Gastroesophageal sphincter (tissue), 4 donors: ENCODE measurements around the gene PKN1. TPM values are rescaled to one million over a fixed set of nuclear protein-coding genes. Genes with fewer than 3 reads are reported as not detected.

Source experiments
- ATAC-seq: fragments of 150-250 bp; one replicate; pipeline ENCODE4 v1.9.1; 2016; ENCODE audit warnings: mild to moderate bottlenecking, moderate library complexity
- H3K27ac ChIP-seq, 4 donors: fragments of 200-600 bp; sonication (generic) in 3 of 4; 1 replicate in 3 of 4; 2 replicates in 1 of 4; pipeline ENCODE4 v1.5.1; 2016 to 2019
- H3K27me3 ChIP-seq: fragments of 200-600 bp; sonication (generic); one replicate; pipeline ENCODE4 v1.5.1; 2019
- H3K36me3 ChIP-seq, 2 donors: fragments of 200-600 bp; sonication (generic); one replicate each; pipeline ENCODE4 v1.5.1; 2019; ENCODE audit warnings: control low read depth in 1 of 2
- H3K4me1 ChIP-seq, 3 donors: fragments of 200-600 bp; sonication (generic); 1 replicate in 2 of 3; 2 replicates in 1 of 3; pipeline ENCODE4 v1.5.1; 2016 to 2019; ENCODE audit warnings: control low read depth in 2 of 3
- H3K4me3 ChIP-seq, 2 donors: fragments of 200-600 bp; sonication (generic); one replicate each; pipeline ENCODE4 v1.5.1; 2019; ENCODE audit warnings: mild to moderate bottlenecking in 1 of 2, moderate library complexity in 1 of 2
- H3K9me3 ChIP-seq, 3 donors: fragments of 200-600 bp; sonication (generic); one replicate each; pipeline ENCODE4 v1.5.1; 2017 to 2019; ENCODE audit warnings: control low read depth in 2 of 3
- EP300 ChIP-seq: sonication (generic); formaldehyde crosslinking; IDR thresholded peaks from one replicate; pipeline ENCODE4 v1.6.1; 2017; ENCODE audit warnings: antibody characterized with exemption, mild to moderate bottlenecking
- POLR2A ChIP-seq, 2 donors: fragments of 450-650 bp; IDR thresholded peaks; one replicate each; pipeline ENCODE4 v1.6.1; 2017; ENCODE audit warnings: antibody characterized with exemption in 2 of 2, mild to moderate bottlenecking in 2 of 2, moderate library complexity in 1 of 2
- POLR2AphosphoS5 ChIP-seq: sonication (generic); formaldehyde crosslinking; IDR thresholded peaks from one replicate; pipeline ENCODE4 v1.6.1; 2017; ENCODE audit warnings: antibody characterized with exemption
- WGBS, 2 donors: methylation state at CpG; one replicate each; pipeline ENCODE4 v1.1.5; 2018; ENCODE audit warnings: low coverage in 1 of 2; 5-methylcytosine and 5-hydroxymethylcytosine counted together
- total RNA-seq, 4 donors: library from RNA; depleted of rRNA; stranded (reverse); fragments of >200 nt; gene quantifications; one replicate each; pipeline ENCODE4 v1.1.0, GENCODE V29; 2016
- TF ChIP-seq, protein P1 (sequence below), 4 experiments: fragments of 200-600 bp in 2 of 4; fragments of 450-650 bp in 2 of 4; sonication (generic) in 1 of 4; IDR thresholded peaks; one replicate each; pipeline ENCODE4 v1.5.1; 2017 to 2019; ENCODE audit warnings: antibody characterized with exemption in 4 of 4, mild to moderate bottlenecking in 2 of 4, moderate library complexity in 2 of 4

PKN1 gene
- total RNA-seq, 4 donors from 2014 or later, result 98.2 to 286 (median 139) TPM

DNA sequence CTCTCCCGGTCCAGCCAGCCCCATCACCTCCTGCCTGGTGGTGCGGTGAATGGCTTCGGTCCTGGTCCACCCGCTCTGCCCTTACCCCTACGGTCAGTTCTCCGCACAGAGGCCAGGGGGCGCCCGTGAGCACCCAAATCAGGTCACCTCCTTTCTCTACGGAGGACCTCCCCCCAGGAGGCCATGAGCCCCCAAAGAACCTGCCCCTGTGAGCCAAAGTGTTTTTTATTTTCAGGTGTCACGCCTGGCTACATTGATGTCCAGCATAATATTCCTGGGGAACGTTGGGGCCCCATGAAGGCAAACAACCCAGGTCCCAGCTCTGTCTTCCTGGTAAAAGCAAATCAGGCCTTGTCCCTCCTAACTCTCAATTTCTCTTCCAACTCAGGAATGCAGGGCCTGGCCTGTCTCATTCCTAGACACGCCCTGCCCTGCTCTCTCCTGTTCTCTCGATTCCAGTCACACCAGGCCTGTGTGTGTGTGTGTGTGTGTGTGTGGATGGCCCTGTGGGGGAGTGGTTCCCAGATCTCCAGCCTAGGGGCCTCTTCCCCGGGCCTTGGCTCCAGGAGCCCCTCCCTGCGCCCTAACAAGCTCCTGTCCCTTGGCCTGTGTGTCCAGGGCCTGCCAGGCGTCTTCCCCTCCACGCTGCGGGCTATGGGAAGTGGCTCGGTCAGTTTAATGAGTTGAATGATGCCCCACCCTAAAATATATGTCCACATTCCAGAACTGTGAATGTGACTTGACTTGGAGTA is 72.6 kb downstream of the PKN1 start:
- Histone ChIP-seq H3K27me3 (no peaks in the 10 kb centered on the region), H3K4me1 (peaks cover 0 to 11% (median 0%) of the 10 kb centered on the region in 3 donors), H3K27ac (peak overlapping the region in 1 of 4 donors; percentile 33), H3K4me3 (no peak overlapping the region), H3K36me3 (no peaks in the 10 kb centered on the region), H3K9me3 (no peaks in the 10 kb centered on the region)
- TF ChIP-seq POLR2A (IDR thresholded peaks at IDR 0.05), result no peak
- TF ChIP-seq, protein P1, sequence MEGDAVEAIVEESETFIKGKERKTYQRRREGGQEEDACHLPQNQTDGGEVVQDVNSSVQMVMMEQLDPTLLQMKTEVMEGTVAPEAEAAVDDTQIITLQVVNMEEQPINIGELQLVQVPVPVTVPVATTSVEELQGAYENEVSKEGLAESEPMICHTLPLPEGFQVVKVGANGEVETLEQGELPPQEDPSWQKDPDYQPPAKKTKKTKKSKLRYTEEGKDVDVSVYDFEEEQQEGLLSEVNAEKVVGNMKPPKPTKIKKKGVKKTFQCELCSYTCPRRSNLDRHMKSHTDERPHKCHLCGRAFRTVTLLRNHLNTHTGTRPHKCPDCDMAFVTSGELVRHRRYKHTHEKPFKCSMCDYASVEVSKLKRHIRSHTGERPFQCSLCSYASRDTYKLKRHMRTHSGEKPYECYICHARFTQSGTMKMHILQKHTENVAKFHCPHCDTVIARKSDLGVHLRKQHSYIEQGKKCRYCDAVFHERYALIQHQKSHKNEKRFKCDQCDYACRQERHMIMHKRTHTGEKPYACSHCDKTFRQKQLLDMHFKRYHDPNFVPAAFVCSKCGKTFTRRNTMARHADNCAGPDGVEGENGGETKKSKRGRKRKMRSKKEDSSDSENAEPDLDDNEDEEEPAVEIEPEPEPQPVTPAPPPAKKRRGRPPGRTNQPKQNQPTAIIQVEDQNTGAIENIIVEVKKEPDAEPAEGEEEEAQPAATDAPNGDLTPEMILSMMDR (IDR thresholded peaks at IDR 0.05), result peak in 3 of 4 experiments; percentile 28 to 58 (median 49)
- WGBS, 2 donors, result 23% methylated on average over 8 of the region's 19 CpGs; no CpG with 5 or more reads in 1 of the 2 donors
- ATAC-seq, result peak; percentile 35

DNA sequence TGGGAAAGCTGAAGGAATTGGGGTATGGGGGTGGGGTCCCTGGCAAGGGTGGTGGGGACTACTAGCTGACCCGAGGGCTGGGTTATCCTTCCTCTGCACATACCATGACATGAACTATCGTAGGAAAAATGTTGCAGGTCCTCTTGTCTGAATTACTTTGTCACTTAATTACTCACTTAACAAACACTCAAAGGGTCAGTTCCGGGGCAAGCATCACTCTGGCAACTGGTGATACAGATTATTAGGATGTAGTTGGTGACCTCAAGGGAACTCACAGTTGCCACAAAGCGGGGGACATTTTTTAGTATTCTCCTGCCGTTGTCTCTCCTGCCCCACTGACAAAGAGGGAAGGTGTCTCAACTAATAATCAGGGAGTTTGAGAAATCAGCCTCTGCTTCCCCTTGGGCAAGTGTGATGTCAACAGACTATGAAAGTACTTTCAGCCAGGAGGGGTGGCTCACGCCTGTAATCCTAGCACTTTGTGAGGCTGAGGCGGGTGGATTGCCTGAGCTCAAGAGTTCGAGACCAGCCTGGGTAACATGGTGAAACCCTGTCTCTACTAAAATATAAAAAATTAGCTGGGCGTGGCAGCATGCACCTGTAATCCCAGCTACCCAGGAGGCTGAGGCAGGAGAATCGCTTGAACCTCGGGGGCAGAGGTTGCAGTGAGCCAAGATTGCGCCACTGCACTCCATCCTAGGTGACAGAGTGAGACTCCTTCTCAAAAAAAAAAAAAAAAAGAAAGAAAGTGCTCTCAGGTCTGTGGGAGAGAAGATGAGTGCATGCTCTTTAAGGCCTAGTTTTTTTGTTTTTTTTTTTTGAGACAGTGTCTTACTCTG is 74.8 kb downstream of the PKN1 start:
- no peaks in the 10 kb centered on the region for H3K9me3 ChIP-seq
- peaks cover 0 to 2% of the 10 kb centered on the region in 2 donors for H3K36me3 ChIP-seq
- H3K27ac ChIP-seq, result no peak overlapping the region
- TF ChIP-seq, protein P1 (IDR thresholded peaks at IDR 0.05), result no peak
- no peak for TF ChIP-seq POLR2A (IDR thresholded peaks at IDR 0.05)
- TF ChIP-seq EP300, result no peak
- TF ChIP-seq POLR2AphosphoS5, result no peak
- H3K4me1 ChIP-seq, result peaks cover 0 to 18% (median 0%) of the 10 kb centered on the region in 3 donors
- WGBS, 2 donors, result 41 to 51% methylated on average over 4 to 9 of the region's 12 CpGs
- no peaks in the 10 kb centered on the region for H3K27me3 ChIP-seq
- no peak for ATAC-seq
- H3K4me3 ChIP-seq, result no peak overlapping the region

DNA sequence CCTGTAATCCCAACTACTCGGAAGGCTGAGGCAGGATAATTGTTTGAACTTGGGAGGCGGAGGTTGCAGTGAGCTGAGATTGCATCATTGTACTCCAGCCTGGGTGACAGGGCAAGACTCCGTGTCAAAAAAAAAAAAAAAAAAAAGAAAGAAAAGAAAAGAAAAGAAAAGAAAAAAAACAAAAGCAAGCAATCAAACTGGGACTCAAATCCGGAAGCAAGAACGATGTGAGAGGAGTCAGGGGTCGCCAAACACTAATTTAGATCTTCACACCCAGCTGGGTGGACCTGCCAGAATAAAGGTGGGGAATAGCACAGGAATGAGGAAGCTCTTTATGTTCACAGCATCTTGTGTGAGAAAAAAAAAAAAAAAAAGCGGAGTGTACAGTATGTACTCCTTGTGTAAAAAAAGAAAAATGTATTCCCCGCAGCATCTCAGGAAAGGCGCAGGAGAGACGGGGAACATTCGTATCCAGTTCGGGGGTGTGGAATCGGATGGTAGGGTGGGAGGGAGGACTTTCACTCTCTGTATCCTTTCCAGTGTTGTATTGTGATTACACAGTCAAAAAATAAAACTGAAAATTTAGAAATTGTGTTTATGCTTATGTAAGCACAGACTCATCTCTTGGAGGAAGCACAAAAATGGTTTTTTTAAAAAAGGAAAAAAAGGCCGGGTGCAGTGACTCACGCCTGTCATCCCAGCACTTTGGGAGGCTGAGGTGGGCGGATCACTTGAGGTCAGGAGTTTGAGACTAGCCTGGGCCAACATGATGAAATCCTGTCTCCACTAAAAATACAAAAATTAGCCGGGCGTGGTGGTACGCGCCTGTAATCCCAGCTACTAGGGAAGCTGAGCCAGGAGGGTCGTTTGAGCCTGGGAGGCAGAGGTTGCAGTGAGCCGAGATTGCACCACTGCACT is 77.5 kb downstream of the PKN1 start:
- no peak overlapping the region for H3K4me3 ChIP-seq

DNA sequence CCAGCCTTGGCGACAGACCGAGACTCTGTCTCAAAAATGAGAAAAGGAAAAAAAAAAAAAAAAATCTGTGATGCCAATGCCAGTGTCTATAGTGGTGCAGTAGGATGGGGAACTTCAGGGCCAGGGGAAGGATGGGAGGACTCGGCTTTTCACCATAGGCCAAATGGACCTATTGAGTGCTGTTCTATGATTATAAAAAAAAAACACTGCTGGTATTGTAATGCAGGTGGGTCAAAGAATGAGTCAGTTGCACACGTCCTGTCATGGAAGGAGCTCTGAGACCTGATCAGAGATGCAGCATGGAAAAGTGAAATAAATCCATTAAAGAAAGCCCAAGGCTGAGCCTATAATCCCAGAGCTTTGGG is 78.1 kb downstream of the PKN1 start:
- WGBS, 2 donors, result 82 to 86% methylated on average over 2 to 3 of the region's 4 CpGs
- H3K27ac ChIP-seq, result peak overlapping the region in 3 of 4 donors; percentile 46 to 76 (median 61)
- H3K4me3 ChIP-seq, result no peak overlapping the region
- no peaks in the 10 kb centered on the region for H3K27me3 ChIP-seq
- ATAC-seq, result no peak
- H3K9me3 ChIP-seq, result no peaks in the 10 kb centered on the region
- peaks cover 0 to 46% (median 18%) of the 10 kb centered on the region in 3 donors for H3K4me1 ChIP-seq
- peaks cover 0 to 35% of the 10 kb centered on the region in 2 donors for H3K36me3 ChIP-seq
- TF ChIP-seq POLR2A (IDR thresholded peaks at IDR 0.05) (no peak), POLR2AphosphoS5 (no peak), EP300 (no peak)
- TF ChIP-seq, protein P1 (IDR thresholded peaks at IDR 0.05), result no peak

More for the DNA sequence above, 77.5 kb downstream of the PKN1 start:
- no peak for TF ChIP-seq EP300
- no peak for TF ChIP-seq POLR2AphosphoS5
- TF ChIP-seq POLR2A (IDR thresholded peaks at IDR 0.05), result no peak
- TF ChIP-seq, protein P1 (IDR thresholded peaks at IDR 0.05), result no peak
- Histone ChIP-seq H3K27ac (peak overlapping the region in 3 of 4 donors; percentile 61 to 76 (median 73)), H3K27me3 (no peaks in the 10 kb centered on the region), H3K9me3 (no peaks in the 10 kb centered on the region), H3K36me3 (peaks cover 0 to 28% of the 10 kb centered on the region in 2 donors), H3K4me1 (peaks cover 0 to 40% (median 12%) of the 10 kb centered on the region in 3 donors)
- 35 to 45% methylated on average over 12 to 22 of the region's 22 CpGs for WGBS, 2 donors
- peak; percentile 92 for ATAC-seq
